T-helper 22 cell (primary cell): ENCODE measurements around the gene P4HA3.
"Not testable (repeated sequence)": the region's sequence is repeated elsewhere in the genome, so short reads cannot be mapped to it uniquely, and the experiment has no call there.

Experiments
- DNase-seq: peaks from one replicate; pipeline ENCODE4 v3.0.0-alpha.2; 2020; ENCODE audit warnings: low read depth

The P4HA3 gene

GRCh38 chr11:74311352-74311926 lies at the start of gene P4HA3:
P4HA3 (minus strand) TSS chr11:74311640; CDS start chr11:74311611, 29 bp downstream.
- no peak for DNase-seq

DNA sequence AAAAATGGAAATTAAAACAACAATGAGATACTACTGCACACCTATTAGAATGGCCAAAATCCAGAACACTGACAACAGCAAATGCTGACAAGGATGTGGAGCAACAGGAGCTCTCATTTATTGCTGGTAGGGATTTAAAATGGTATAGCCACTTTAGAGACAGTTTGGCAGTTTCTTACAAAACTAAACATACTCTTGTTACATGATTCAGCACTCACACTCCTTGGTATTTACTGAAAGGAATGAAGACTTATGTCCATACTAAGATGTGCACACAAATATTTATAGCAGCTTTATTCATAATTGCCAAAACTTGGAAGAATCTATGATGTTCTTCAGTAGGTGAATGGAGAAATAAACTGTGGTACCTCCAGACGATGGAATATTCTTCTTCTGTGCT lies 46.0 kb upstream of the P4HA3 start:
- no peak for DNase-seq

GRCh38 chr11:74355626-74356025 lies 44.2 kb upstream of the P4HA3 start:
- no peak for DNase-seq

- no peak for DNase-seq
Observed at GRCh38 chr11:74354036-74354435, 42.6 kb upstream of the P4HA3 start.

DNA sequence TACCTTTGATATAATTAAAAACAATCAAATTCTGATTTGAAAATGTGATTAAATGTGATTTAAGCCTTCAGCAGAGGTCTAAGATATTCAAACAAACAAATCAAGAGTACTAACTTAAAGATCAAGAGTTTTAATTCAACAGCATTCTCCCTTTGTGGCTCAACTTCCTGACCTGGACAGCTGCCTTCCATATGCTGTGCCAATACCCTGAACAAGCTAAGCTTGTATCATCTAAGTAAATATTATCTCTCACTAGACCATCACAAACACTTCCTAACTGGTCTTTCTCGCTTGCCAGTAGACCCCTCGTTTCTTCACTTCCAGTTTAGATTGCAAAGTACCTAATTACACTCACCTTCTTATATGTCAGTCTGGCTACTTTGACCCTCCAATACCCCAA lies 35.9 kb upstream of the P4HA3 start:
- no peak for DNase-seq

GRCh38 chr11:74345420-74345819 lies 34.0 kb upstream of the P4HA3 start:
- no peak for DNase-seq

DNA sequence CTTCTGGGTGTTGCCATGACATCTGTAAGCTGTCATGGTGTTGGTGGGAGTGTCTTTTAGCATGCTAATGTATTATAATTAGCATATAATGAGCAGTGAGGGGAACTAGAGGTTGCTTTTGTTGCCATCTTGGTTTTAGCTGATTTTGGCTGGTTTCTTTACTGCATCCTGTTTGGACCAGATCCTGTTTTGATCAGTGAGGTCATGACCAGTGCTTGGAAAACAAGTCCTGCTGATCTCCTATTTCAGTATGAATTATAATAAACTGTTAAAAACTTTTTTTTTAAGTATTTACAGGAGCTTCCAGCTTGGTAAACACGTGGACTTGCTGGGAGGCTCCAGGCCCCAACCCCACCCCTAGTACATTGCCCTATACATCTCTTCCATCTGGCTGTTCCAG lies 30.5 kb upstream of the P4HA3 start:
- no peak for DNase-seq

DNA sequence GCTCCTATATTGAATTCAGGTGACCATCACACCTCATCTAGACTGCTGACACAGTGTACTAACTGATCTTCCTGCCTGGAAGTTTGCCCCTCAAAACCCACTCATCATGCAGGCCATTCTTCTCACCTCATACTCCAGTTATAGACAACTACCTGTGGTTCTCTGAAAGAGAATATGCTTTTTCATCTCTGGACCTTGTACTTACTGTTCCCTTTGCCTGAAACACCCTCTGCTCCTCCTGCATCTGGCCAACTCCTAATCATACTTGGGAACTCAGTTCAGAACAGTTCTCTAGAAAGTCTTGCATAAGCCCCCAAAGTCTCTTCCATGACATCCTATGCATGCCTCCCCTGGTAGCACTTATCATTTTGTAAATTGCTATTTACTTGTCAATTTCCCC lies 28.2 kb upstream of the P4HA3 start:
- DNase-seq, result no peak

DNA sequence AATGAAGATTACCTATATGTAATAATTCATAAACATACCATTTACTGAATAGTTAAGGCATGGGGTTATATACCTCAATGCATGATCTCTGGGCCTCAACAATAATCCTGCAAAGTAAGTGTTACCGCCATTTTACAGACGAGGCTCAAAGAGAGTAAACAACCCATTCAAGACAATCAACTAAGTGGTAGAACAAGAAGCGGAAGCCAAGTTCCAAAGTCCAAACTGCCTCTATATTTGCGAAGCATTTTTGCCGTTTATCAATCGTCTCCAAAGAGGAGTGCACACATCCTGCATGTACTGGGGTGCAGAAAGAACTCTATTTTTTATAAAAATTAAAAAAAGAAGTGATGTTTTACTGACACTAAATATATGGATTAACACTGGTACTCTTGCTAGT lies 27.5 kb upstream of the P4HA3 start:
- DNase-seq, result no peak

DNA sequence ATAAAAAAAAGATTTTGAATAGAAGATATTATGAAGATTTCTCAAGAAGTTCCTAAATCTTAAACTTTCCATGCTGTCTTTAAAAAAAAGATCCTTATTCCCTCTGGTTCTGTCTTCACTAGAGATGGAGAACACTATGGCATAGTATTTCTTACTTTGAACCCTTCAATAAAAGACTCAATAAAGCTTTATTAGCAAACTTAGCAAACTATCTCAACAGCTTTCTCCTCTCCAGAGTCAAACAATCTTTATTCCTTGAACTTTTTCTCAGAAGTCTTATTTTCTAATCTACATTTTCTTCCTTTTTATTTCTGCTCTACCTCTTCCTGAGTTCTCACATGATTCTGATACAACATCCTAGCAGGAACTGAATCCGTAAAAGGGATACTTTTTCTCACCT lies 21.8 kb upstream of the P4HA3 start:
- no peak for DNase-seq

- DNase-seq, result no peak
Observed at GRCh38 chr11:74332291-74332690, 20.9 kb upstream of the P4HA3 start.

- not testable (repeated sequence) for DNase-seq
Observed at GRCh38 chr11:74331000-74331399, 19.6 kb upstream of the P4HA3 start.

- DNase-seq, result no peak
Observed at GRCh38 chr11:74330075-74330858, 18.8 kb upstream of the P4HA3 start.

- DNase-seq, result no peak
Observed at GRCh38 chr11:74327076-74327475, 15.6 kb upstream of the P4HA3 start.

GRCh38 chr11:74326665-74327064 lies 15.2 kb upstream of the P4HA3 start:
- DNase-seq, result no peak

- no peak for DNase-seq
Observed at GRCh38 chr11:74325649-74326645, 14.5 kb upstream of the P4HA3 start.

GRCh38 chr11:74322667-74323066 lies 11.2 kb upstream of the P4HA3 start:
- DNase-seq, result no peak

DNA sequence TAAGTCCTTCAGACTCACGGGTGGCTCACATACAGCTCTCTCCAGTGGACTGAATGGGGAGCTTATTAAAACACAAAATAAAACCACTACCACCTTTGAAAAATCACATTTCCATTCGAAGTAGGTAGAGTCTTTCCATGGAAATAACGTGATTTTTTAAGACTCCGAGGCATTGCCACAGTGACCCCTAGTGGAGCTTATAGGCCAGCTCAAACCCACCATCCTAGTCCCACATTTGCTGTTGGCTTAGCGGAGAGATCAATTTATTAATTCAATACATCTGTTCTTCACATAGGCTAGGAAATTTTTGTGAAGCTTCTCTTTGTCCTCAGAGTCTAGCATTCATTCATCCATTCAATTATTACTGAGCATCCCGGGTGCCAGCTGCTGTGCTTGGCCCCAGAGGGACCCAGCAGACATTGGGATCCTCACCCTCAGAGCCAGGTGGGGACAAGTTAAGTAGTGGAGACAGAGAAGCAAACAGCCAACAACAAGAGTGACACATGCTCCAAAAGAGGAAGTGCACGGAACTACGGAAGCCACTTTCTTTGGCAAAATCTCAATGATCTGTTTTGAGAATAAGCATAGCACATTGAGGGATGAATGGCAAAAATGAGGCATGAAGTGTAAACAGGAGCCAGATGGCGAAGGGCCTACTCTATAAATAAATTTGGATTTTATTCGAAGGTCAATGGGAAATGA lies 10.2 kb upstream of the P4HA3 start:
- DNase-seq, result no peak

DNA sequence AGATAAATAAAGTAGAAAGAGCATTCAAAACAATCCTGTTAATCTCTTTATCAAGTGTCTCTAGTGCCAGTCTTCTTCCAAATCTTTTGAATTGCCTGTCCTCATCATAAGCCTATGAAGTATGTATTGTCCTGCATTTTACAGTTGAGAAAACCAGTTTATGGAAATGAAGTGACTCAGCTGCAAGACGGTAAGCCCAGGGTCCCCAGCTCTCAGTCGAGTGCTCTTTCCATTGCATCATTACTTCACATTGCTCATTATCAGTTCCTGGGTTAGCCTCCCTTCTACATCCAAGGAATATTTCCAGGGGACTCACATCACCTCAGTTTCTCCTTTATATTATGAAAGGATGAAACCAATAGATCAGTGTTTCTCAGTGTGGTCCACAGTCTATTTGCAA lies 9.1 kb upstream of the P4HA3 start:
- DNase-seq, result no peak

DNA sequence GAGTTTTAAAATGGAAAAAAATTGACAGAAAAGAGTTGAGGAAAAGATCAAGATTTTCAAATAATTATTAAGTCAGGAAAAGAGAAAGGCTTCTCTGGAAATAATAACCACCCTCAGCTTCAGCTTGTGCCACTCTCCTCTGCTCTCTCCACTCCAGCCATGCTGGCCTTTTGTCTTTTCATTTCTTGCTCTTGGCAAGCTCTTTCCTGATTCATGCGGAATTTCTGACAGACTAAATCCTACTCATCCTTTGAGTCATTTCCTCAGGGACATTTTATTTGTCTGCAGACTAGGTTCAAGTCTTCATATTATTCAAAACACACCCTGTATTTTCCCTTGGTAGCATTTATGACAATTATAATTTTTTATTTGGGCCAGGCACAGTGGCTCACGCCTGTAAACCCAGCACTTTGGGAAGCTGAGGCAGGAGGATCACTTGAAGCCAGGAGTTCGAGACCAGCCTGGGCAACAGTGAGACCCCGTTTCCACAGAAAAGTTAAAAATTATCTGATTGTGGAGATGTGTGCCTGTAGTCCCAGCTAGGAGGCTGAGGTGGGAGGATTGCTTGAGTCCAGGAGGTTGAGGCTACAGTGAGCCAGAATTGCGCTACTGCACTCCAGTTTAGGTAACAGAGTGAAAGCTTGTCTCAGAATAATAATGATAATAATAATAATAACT lies 7.8 kb upstream of the P4HA3 start:
- no peak for DNase-seq

DNA sequence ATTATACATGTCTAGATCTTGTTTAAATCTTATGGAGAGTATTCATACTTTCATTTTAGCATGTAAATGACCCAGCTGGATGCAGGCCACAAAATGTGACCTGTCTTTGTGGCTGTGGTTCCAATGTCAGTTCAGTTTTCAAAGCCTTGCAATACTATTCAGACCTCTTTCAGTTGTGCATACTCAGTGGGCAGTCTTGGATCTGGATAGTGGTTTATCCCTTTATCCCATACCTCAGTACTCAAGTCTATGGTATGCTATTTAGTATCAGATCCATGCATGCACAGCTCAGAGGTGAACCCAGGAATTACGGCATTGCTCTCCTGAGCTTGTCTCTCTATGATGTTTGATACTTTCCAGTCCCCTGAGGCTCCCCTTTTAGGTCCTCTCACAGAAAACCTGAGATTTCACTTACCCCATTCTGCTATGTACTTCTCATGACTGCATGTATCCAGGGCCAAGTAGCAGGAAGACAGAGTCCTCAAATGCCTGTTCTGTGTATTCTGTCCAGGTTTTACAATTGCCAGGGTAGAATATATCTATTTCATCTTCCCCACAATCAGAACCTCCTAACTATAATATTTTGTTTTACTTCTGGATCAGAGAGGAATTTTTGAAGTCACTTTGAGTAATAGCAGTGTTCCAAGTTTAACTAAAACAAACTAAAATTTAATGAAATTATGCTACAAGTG lies 6.9 kb upstream of the P4HA3 start:
- DNase-seq, result no peak
